Tibial nerve (tissue), 4 donors: ENCODE measurements around the gene MAPK8IP3. TPM values are rescaled to one million over a fixed set of nuclear protein-coding genes. Genes with fewer than 3 reads are reported as not detected.

Source experiments
- DNase-seq, 2 donors: peaks; one replicate each; pipeline ENCODE4 v3.0.0-alpha.2; 2019; ENCODE audit warnings: low spot score in 2 of 2
- H3K27ac ChIP-seq, 4 donors: fragments of 200-600 bp; sonication (generic) in 3 of 4; one replicate each; pipeline ENCODE4 v1.5.1; 2017 to 2019; ENCODE audit warnings: mild to moderate bottlenecking in 1 of 4
- H3K27me3 ChIP-seq, 2 donors: fragments of 200-600 bp; sonication (generic) in 1 of 2; one replicate each; pipeline versions ENCODE4 v1.5.1 to v1.6.0; 2017 to 2019
- H3K36me3 ChIP-seq, 3 donors: fragments of 200-600 bp; sonication (generic); one replicate each; pipeline ENCODE4 v1.5.1; 2018 to 2019
- H3K4me1 ChIP-seq, 4 donors: fragments of 200-600 bp; sonication (generic) in 3 of 4; one replicate each; pipeline ENCODE4 v1.5.1; 2017 to 2019
- H3K4me3 ChIP-seq, 4 donors: fragments of 200-600 bp; sonication (generic) in 3 of 4; one replicate each; pipeline ENCODE4 v1.5.1; 2017 to 2019; ENCODE audit warnings: mild to moderate bottlenecking in 1 of 4, moderate library complexity in 1 of 4
- H3K9me3 ChIP-seq, 4 donors: fragments of 200-600 bp; sonication (generic) in 3 of 4; one replicate each; pipeline ENCODE4 v1.5.1; 2017 to 2019
- EP300 ChIP-seq, 2 donors: sonication (generic); formaldehyde crosslinking; IDR thresholded peaks; one replicate each; pipeline ENCODE4 v1.6.1; 2017; ENCODE audit warnings: antibody characterized with exemption in 2 of 2, mild to moderate bottlenecking in 1 of 2
- POLR2A ChIP-seq, 2 donors: fragments of 450-650 bp; IDR thresholded peaks; one replicate each; pipeline ENCODE4 v1.6.1; 2017; ENCODE audit warnings: antibody characterized with exemption in 2 of 2, mild to moderate bottlenecking in 2 of 2, moderate library complexity in 2 of 2
- WGBS, 2 donors: methylation state at CpG; one replicate each; pipeline ENCODE4 v1.1.5; 2018; 5-methylcytosine and 5-hydroxymethylcytosine counted together
- small RNA-seq: library from RNA; depleted of rRNA; stranded (forward); fragments of <200 nt; gene quantifications from one replicate; pipeline ENCODE3, GENCODE V24; 2016
- total RNA-seq, 4 donors: library from RNA; depleted of rRNA; stranded (reverse); fragments of >200 nt; gene quantifications; one replicate each; pipeline ENCODE4 v1.1.0, GENCODE V29; 2016
- TF ChIP-seq, protein P1 (sequence below), 5 experiments: fragments of 200-600 bp in 3 of 5; fragments of 450-650 bp in 2 of 5; sonication (generic) in 3 of 5; IDR thresholded peaks; one replicate each; pipeline ENCODE4 v1.5.1; 2016 to 2019; ENCODE audit warnings: antibody characterized with exemption in 5 of 5, mild to moderate bottlenecking in 3 of 5, moderate library complexity in 2 of 5

Gene MAPK8IP3
- total RNA-seq, 4 donors from 2014 or later = 92.6 to 188 (median 99.5) TPM

DNA sequence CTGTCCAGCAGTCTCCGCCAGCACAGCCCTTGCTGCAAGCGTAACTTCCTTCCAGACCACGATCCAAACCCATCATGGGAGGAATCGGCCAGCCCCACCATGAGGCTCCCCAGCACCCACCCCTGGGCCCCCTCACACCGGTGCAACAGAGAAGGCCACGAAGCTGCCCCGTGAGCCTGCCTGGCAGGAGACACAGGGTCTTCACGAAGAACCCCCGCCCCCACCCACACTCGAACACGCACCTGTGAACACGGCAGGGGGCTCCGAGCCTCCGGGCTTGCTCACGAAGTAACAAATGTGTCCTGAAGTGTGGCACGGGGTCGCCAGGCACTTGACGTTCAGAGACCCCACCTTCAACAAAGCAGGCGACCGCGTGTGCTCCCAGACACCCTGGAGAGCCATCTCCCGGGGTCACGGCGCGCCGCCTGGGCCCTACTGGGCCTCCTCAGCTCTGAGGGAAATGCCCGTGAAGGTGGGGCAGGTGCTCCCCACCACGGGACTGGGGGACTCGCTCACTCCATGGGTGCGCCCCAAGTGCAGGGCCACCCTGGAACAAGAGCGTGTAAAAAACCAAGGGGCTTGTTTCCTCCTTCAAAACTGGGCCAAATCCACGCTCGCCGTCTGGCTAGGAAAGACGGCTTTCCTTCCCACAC, 113.0 kb downstream of the MAPK8IP3 start:
- Histone ChIP-seq H3K4me1 (peaks cover 0 to 17% (median 4%) of the 10 kb centered on the region in 4 donors), H3K4me3 (no peak overlapping the region), H3K9me3 (no peaks in the 10 kb centered on the region), H3K27me3 (no peaks in the 10 kb centered on the region), H3K36me3 (peaks cover 0 to 89% (median 23%) of the 10 kb centered on the region in 3 donors), H3K27ac (no peak overlapping the region)
- no peak for TF ChIP-seq EP300 (IDR thresholded peaks at IDR 0.05)
- no peak for TF ChIP-seq POLR2A (IDR thresholded peaks at IDR 0.05)
- TF ChIP-seq, protein P1, sequence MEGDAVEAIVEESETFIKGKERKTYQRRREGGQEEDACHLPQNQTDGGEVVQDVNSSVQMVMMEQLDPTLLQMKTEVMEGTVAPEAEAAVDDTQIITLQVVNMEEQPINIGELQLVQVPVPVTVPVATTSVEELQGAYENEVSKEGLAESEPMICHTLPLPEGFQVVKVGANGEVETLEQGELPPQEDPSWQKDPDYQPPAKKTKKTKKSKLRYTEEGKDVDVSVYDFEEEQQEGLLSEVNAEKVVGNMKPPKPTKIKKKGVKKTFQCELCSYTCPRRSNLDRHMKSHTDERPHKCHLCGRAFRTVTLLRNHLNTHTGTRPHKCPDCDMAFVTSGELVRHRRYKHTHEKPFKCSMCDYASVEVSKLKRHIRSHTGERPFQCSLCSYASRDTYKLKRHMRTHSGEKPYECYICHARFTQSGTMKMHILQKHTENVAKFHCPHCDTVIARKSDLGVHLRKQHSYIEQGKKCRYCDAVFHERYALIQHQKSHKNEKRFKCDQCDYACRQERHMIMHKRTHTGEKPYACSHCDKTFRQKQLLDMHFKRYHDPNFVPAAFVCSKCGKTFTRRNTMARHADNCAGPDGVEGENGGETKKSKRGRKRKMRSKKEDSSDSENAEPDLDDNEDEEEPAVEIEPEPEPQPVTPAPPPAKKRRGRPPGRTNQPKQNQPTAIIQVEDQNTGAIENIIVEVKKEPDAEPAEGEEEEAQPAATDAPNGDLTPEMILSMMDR (IDR thresholded peaks at IDR 0.05) = no peak
- 92 to 94% methylated on average over 32 to 35 of the region's 35 CpGs for WGBS, 2 donors
- no peak for DNase-seq

DNA sequence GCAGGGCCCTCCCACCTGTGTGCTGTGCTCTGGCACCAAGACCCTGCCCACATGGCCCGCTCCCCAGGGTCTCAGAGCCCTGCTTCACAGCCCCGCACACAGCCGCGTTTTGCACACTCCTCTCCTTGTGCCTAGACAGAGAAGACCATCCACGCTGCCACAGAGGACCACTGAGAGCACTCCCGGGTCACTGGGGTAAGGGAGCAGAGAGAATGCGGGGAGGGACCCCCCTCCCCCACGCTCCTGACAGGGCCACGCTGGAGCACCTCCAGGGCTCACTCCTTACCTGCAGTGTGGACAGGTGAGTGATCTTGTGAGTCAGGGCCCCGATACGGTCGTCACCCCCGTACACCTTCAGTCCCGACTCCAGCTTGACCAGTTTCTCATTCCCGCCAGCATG, 113.6 kb downstream of the MAPK8IP3 start:
- WGBS, 2 donors = 95% methylated on average over 9 of the region's 15 CpGs
- TF ChIP-seq POLR2A (IDR thresholded peaks at IDR 0.05) (no peak), EP300 (IDR thresholded peaks at IDR 0.05) (no peak)
- TF ChIP-seq, protein P1 (IDR thresholded peaks at IDR 0.05) = no peak
- Histone ChIP-seq H3K4me1 (peaks cover 0 to 23% (median 7%) of the 10 kb centered on the region in 4 donors), H3K27me3 (no peaks in the 10 kb centered on the region), H3K27ac (no peak overlapping the region), H3K9me3 (no peaks in the 10 kb centered on the region), H3K4me3 (no peak overlapping the region), H3K36me3 (peaks cover 0 to 84% (median 23%) of the 10 kb centered on the region in 3 donors)
- no peak for DNase-seq

Small RNA genes within 50 kb of the gene (small RNA-seq; reads per million reads assigned to genes)
- gene MIR3177 = 0.28 reads per million

Other genes with a start within 250 kb of the MAPK8IP3 start
- 100 to 1,000 TPM in 2 of 4 donors, 10 to 100 TPM in 2; 38.7 to 136 (median 73.1) TPM for gene CLCN7, start 231.2 kb upstream of the MAPK8IP3 start, total RNA-seq
- gene PTX4, start 217.3 kb upstream of the MAPK8IP3 start, total RNA-seq = not detected
- 10 to 100 TPM; 37.1 to 84.6 (median 45.3) TPM for gene TELO2, start 212.8 kb upstream of the MAPK8IP3 start, total RNA-seq
- gene TMEM204, start 172.5 kb upstream of the MAPK8IP3 start, total RNA-seq = 10 to 100 TPM; 46.3 to 53.7 (median 48.9) TPM
- 10 to 100 TPM; 26.8 to 49.5 (median 41.6) TPM for gene IFT140, start 94.1 kb upstream of the MAPK8IP3 start, total RNA-seq
- gene CRAMP1, start 93.8 kb upstream of the MAPK8IP3 start, total RNA-seq = 10 to 100 TPM; 11.6 to 30.6 (median 17.8) TPM
- gene JPT2, start 27.9 kb upstream of the MAPK8IP3 start, total RNA-seq = 10 to 100 TPM; 15.0 to 28.9 (median 16.1) TPM
- gene NME3, start 65.3 kb downstream of the MAPK8IP3 start, total RNA-seq = 100 to 1,000 TPM; 113 to 198 (median 128) TPM
- gene EME2, start 66.6 kb downstream of the MAPK8IP3 start, total RNA-seq = 10 to 100 TPM; 13.2 to 41.4 (median 17.7) TPM
- gene MRPS34, start 66.9 kb downstream of the MAPK8IP3 start, total RNA-seq = 100 to 1,000 TPM in 1 of 4 donors, 10 to 100 TPM in 3; 58.1 to 121 (median 81.0) TPM
- 100 to 1,000 TPM in 3 of 4 donors, 10 to 100 TPM in 1; 90.7 to 122 (median 112) TPM for gene SPSB3, start 76.4 kb downstream of the MAPK8IP3 start, total RNA-seq
- 10 to 100 TPM; 73.5 to 93.9 (median 87.4) TPM for gene NUBP2, start 76.8 kb downstream of the MAPK8IP3 start, total RNA-seq
- 1 to 10 TPM in 1 of 4 donors, under 1 TPM in 1, not detected in 2; 0.63 to 1.6 TPM for gene IGFALS, start 87.5 kb downstream of the MAPK8IP3 start, total RNA-seq
- gene HAGH, start 120.6 kb downstream of the MAPK8IP3 start, total RNA-seq = 100 to 1,000 TPM in 2 of 4 donors, 10 to 100 TPM in 2; 89.2 to 161 (median 100) TPM
- gene FAHD1, start 121.0 kb downstream of the MAPK8IP3 start, total RNA-seq = 10 to 100 TPM; 17.5 to 44.1 (median 33.7) TPM
- gene MEIOB, start 166.0 kb downstream of the MAPK8IP3 start, total RNA-seq = not detected
- gene HS3ST6, start 212.2 kb downstream of the MAPK8IP3 start, total RNA-seq = not detected
- 10 to 100 TPM; 22.5 to 46.1 (median 30.3) TPM for gene MSRB1, start 237.0 kb downstream of the MAPK8IP3 start, total RNA-seq
- gene RPL3L, start 248.5 kb downstream of the MAPK8IP3 start, total RNA-seq = not detected